HG03139 (cell line): ENCODE results near the gene CFAP54.
"Not testable (repeated sequence)": the region's sequence is repeated elsewhere in the genome, so short reads cannot be mapped to it uniquely, and the experiment has no call there.

Experiments used
- ATAC-seq: cut with Tn5 transposase; IDR thresholded peaks from one replicate; pipeline ENCODE4 v1.9.1; 2021; ENCODE audit not compliant: unreplicated experiment

CFAP54 gene

DNA sequence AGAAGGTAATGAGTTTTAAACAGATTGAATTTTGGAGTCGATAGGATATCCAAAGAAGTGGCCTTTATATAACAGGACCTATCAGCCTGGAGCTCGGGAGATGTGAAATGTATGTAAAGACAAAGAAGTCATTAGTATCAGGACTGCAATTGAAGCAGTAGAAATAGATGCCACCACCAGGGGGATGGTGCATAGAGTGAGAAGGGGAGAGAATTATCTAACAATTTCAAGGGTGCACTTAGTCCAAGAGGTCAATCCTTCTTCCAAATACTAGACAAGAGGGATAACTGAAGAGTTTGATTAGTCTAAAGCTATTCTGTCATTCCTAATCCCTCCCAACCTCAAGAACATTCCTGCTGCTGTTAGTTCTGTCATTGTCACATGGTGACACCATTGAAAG is 127.8 kb downstream of the CFAP54 start:
- ATAC-seq, result no peak

DNA sequence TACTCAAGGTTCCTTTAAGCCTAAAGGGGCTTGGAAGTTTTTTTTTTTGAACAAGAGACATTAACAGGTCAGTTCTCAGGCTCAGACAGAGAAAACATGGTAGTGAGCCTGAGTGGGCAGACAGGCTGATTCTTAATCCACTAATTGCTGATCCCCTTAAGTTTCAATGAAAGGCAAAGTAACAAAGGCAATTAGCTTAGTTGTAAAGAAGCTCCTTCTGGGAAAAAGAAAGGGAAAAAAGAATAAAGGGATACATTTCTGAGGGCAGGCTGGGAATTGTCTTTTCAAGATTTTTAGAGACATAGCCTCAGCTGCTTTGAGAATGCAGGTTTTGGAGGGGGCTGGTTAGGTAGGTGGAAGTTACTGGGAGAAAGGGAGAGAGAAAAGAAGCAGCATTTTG is 133.8 kb downstream of the CFAP54 start:
- ATAC-seq, result no peak

DNA sequence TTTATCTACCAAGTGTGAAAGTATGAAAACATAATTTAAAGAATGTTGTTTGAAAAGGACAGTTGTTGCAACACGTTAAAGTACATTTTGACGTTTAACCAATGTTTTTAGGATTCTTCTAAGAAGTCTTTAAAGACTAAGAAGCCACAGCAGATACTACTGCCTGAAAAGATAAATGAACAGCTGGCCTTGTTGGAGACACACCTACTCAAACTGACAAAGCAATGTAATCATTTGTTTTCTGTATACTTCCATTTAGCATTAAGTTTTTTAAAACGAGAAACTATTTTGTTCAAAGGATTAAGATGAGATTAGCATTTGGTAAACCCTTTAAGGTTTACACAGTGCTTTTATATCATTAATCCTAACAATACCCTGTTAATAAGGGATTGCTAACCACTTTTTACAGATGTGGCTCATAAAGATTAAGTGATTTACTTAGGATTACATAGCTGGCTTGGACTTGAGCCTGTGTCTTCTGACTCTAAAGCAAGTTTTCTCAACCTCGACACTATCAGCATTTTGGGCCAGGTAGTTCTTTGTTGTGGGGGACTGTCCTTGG is 134.4 kb downstream of the CFAP54 start:
- ATAC-seq, result no peak

DNA sequence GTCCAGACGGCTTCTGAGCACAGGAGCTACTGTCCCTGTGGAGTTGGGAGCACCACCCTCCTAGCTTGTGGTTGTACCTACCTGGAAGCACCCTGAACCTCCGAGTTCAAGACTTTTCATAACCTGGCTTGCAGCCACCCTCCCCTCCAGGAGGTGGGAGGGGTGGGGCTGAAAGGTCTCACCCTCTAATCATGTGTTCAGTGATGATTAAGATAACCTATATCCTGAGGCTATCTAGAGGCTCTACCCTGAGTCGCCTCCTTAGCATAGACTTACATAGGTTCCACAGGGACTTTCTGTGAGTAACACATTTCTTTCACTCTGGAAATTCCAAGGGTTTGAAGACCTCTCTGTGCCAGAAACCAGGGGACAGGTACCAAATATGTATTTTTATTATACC is 146.5 kb downstream of the CFAP54 start:
- no peak for ATAC-seq

DNA sequence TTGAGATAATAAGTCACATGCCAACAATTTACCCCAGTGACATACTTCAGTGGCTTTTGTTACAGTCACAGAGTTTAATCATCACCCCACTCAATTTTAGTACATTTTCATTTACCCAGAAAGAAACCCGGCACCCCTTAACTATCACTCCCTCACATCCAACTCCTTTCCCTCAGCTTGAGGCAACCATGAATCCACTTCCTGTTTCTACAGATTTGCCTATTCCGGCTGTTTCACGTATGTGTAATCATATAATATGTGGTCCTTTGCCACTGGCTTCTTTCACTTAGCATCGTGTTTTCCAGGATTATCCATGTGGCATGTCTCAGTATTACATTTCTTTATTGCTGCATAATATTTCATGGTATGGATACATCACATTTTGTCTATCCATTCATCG is 147.5 kb downstream of the CFAP54 start:
- ATAC-seq, result no peak

DNA sequence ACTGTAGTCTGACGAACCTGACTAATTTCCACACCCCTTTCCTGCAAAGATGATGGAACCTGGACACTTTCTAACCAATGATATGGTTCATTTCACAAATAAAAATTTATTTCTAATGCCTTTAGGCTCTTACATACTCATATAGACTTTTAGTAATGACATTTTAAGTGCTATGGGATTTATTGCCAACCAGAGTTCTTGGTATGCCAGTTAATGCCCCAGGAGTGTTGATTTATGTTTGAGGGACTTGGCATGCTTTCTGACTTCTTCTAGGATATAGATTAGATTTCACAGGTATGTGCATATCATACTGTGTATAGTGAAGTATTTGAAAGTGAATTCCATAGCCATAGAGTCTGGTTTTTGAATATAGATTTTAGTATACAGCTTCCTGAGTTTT is 159.5 kb downstream of the CFAP54 start:
- ATAC-seq, result no peak

DNA sequence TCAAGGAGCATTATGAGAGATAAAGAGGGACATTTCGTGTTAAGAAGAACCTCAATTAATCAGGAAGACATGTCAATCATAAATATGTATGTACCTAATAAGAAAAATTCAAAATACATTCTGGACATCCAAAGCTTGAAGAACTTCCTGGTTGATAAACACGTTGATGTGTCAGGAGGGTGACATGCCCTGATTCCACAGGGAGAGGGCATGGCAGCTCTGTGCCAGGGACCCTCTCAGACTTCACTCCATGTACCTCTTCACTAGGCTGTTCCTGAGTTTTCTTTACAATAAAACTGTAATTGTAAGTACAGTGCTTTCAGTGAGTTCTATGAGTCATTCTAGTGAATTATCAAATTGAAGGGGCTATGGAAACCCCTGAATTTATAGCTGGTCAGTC is 163.5 kb downstream of the CFAP54 start:
- ATAC-seq, result no peak

DNA sequence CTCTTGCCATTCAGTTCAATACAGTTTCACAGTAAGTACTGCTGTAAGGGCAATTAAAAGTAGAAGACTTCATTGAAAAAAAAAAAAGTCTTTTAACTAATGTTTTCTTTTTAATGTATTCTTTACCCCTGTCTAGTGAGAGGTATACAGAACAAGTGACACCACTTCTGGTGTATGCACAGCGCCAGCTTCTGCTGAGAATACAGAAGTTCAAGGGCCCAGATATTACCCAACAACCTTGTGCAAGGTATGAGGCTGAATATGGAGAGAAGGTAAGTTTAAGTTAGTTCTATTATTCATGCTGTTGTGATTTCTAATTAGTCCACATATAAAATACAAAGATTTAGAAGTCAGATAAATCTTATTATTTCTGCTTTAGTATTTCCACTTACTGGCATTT is 168.7 kb downstream of the CFAP54 start:
- no peak for ATAC-seq

DNA sequence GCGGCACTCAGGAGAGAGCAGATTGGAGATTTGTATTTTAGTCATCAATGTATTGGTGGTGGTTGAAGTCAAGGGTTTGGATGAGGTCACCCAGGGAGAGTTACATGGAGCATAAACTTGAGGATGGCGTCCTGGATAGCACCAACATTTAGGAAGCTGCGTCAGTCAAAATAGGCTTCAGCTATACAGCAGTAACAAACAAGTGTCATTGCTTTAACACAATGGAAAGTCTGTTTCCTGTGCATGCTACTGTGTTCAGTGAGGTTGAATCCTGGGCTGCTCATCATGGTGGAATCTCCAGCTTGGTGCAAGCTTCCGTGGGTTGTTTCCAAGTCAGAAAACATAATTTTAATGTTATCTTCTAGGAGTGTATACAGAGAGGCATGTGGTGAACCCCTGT is 180.4 kb downstream of the CFAP54 start:
- no peak for ATAC-seq

DNA sequence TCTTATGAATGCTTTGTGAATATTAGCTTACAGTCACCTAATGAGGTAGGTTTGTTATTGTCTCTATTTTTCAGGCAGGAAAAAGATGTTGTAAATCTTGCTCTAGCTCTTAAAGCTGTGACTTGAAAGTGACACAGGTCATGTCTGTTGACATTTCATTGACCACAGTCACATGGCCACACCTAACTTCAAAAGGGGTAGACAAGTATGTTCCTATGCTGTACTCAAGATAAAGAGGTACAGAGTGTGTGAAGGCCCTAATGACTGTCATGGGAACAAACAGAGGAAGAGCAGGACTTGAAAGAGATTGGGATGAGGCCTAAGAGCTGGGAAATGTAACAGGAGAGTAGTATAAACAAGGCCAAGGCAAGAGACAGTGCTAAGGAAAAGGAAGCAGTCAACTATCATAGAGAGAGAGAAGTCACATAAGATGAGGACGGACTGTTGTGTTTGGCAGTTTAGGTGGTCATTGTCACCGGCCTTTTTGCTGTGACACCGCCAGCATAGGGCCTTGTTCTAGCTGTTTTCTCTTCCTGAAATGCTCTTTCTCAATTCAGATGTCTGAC is 181.0 kb downstream of the CFAP54 start:
- no peak for ATAC-seq

DNA sequence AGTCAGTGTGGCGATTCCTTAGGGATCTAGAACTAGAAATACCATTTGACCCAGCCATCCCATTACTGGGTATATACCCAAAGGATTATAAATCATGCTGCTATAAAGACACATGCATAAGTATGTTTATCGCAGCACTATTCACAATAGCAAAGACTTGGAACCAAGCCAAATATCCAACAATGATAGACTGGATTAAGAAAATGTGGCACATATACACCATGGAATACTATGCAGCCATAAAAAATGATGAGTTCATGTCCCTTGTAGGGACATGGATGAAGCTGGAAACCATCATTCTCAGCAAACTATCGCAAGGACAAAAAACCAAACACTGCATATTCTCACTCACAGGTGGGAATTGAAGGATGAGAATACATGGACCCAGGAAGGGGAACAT is 186.1 kb downstream of the CFAP54 start:
- not testable (repeated sequence) for ATAC-seq

DNA sequence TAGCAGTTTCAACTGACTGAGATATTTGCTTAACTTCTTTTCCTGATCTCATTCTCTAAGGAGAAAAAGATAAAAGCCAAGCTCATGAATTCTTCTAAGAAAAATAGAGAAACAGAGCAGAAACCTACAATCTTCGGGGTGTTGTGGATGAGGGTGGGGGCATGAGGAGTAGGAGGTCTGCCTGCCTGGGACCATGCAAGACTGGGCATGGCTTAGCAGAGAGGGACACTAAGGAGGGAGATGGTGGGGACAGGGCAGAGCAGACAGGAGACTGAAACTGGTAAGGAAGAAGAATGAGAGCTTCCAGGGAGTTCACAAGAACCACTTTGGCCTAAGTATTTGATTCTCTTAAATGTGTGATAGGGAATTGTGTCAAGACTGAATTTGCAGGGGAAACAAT is 188.0 kb downstream of the CFAP54 start:
- ATAC-seq, result no peak

DNA sequence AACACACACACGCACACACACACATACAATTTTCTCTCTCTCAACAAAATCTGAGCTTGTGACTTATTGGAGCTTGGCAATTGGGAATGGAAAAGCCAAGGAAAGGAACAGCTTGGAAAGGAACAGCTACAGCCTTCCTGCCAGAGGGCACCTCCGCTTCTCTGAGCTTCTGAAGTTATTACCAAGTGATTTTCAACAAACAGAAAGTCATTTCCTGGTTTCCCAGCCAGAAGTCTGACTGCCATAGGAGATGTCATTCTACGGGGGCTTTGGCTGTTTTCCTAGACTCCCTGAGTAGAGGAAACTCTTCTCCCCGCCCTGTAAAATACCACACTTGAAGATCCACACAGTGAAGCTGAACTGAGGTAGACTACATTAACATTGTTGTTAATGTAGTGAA is 198.3 kb downstream of the CFAP54 start:
- no peak for ATAC-seq

DNA sequence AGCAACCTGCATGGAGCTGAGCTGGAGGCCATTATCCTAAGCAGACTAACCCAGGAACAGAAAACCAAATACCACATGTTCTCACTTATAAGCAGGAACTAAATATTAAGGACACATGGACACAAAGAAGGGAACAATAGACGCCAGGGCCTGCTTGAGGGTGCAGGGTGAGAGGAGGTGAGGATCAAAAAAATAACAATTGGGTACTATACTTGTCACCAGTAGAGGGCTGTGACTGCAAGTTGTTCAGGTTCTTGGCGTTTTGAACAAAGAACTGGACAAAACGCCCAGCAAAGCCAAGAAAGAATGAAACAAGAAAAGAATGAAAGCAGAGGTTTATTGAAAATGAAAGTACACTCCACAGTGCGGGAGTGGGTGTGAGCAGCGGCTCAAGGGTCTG is 209.1 kb downstream of the CFAP54 start:
- no peak for ATAC-seq

DNA sequence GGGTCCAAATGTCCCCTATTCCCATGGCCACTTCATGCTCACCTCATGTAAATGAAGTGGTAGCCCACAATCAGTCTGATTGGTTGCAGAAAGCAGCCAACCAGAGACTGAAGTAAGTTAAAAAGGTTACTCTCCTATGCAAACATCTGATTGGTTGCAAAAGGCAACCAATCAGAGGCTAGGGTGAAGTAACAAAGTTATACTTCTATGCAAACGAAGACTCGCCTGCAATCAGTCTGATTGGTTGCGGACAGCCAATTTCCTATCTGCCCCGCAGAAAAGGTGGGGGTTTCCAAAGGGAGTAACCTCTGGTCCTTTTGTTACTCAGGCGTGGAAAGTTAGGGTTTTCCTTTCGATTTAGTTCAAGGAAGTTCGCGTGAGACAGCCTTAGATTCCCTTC is 209.6 kb downstream of the CFAP54 start:
- no peak for ATAC-seq

DNA sequence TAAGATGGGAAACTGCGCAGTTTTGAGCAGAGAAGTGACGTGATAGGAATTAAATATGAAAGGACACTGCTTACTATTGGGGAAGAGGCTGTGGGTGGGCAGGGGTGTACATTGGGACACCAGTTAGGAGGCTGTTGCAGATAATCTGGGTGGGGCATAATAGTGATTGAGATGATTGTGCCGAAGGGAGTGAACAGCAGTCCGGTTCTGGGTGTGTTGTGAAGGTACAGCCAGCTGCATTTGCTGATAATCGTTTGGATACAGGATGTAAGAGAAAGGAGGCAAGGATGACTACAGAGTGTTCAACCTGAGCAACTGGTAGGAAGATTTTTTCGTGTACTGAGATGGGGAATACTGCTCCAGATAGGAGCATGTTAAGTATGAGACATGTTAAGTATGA is 212.5 kb downstream of the CFAP54 start:
- no peak for ATAC-seq

DNA sequence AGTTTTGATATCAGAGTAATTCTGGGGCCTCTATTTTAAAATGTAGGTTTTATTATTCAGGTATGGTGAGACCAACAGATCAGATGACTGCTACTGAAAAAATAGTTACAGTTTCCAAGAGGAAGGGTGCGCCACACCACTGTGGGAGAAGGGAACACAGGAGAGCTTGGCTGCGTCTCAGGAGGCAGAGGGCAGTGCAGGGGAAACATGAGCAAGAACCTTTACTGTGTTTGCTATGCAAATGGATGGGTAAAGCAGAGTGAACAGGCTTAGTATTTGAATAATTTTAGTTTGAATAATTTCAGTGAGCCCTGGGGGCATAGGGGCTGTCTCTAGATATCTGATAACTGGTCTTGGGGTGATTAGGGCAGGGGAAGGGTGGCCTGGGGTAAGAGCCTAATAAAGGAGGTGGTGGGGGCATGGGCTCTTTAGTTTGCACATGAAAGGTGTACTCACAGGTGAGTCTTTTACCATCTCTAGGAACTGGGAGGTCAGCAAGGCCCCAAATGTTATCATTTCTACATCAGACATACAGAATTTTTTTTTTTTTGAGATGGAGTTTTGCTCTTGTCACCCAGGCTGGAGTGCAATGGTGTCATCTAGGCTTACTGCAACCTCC is 220.9 kb downstream of the CFAP54 start:
- no peak for ATAC-seq

DNA sequence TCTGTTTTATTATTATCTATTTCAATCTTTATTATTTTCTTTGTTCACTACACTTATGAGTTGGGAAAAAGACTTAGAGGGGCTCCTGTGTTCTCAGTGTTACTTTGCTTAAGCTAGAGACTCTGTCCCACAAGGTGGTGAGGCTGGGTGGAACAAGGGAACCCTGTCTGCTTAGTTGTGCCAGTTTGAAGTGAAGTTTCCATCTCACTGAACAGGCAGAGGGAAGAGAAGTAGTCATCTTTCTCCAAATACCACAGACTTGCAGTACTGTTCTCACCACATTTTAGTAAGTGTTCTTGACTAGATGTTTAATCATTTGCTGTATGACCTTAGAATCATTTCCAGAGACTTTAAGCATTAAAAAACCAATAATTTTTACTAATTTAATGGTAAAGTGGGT is 222.0 kb downstream of the CFAP54 start:
- ATAC-seq, result no peak

DNA sequence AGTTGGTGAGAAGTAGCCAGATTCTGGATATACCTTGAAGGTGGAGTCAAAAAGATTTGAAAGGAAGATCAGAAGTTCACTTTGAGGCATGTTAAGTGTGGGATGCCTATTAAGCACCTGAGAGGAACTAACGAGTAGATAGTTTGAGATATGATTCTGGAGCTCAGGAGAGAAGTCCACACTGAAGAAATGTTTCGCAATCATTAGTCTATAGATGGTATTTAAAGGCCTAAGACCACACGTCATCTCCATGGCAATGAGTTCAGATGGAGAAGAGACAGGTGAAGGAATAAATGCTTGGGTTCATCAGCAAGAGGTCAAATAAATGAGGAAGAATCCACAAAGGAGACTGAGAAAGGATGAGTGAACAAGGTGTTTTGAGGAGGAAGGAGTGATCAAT is 224.8 kb downstream of the CFAP54 start:
- ATAC-seq, result no peak

DNA sequence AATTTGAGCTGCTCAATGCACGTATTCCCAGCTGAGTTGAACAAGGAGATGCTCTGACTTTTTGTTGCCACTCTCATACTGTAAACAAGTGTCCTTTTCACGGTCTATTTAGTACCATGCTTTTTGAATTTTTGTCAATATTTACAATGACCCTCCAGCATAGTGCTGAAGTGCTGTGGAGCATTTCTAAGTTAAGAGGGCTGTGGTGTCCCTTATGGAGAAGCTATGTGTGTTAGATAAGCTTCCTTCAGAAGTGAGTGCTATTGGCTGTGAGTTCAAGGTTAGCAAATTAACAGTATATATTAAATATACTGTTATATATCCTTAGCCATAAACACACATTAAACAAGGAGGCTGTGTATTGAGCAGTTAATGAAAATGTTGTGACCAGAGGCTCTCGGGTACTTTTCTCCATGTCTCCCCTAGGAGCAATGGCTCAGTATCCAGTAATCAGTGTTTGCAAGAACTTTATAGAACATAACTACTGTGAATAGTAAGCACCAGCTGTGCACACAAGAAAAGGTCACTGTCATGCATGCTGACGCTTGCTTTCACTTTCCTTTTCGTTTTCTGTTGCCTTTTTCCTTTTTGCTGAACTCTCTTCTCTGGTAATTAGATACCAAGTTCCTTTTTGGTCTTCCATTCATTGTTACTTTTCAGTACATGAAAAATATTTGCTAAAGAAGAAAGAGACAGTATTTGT is 230.4 kb downstream of the CFAP54 start:
- peak; percentile 91 for ATAC-seq

DNA sequence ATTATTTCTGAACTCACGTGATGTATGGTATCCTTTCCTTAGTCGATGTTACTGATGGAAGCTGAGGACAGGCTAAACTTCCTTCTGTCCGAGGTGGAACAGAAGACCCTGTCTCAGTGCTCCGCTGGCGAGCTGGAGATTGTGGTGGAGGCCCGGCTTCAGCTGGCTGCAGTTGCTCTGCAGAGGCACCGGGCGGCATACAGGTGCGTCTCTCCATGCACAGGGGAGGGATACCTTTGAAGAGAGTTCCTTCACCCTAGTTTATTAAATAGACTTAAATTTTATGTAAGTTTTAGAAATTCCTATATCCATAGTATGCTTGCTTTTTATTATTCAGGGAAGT is 231.0 kb downstream of the CFAP54 start:
- ATAC-seq, result peak; percentile 46

DNA sequence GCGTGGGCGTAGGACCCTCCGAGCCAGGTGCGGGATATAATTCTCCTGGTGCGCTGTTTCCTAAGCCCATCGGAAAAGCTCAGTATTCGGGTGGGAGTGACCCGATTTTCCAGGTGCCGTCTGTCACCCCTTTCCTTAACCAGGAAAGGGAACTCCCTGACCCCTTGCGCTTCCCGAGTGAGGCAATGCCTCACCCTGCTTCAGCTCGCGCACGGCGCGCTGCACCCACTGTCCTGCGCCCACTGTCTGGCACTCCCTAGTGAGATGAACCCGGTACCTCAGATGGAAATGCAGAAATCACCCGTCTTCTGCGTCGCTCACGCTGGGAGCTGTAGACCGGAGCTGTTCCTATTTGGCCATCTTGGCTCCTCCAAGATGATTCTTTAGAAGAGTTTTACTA is 240.1 kb downstream of the CFAP54 start:
- not testable (repeated sequence) for ATAC-seq

DNA sequence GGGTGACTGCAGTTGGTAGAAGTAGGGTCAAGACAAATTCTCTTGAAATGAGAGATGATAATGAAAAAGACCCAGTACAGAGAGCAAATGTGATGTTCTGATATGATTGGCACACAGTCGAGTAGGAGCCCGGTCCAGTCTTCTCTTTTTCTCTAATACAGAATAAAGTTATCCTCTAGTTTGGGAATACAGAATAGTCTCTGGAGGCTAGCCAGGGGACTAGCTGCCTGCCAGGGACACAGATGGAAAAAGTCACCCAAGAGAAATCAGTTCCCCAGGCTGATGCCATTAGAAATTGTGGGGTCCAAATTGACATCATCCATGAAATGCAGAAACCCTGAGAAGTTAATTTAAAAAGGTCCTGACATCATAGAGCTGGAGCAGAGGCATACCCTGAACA is 240.5 kb downstream of the CFAP54 start:
- no peak for ATAC-seq
